Duodenal mucosa (tissue), 2 donors: ENCODE data around the gene TIMM22.

Experiments used
- H3K27ac ChIP-seq: one replicate; pipeline ENCODE4 v1.7.0; 2013; ENCODE audit warnings: low read depth, low read length
- H3K27me3 ChIP-seq, 2 donors: one replicate each; pipeline ENCODE4 v1.7.0; 2013; ENCODE audit warnings: low read length in 2 of 2, control low read depth in 1 of 2; ENCODE audit not compliant: insufficient read depth in 2 of 2, control insufficient read depth in 1 of 2
- H3K36me3 ChIP-seq, 2 donors: one replicate each; pipeline ENCODE4 v1.7.0; 2013; ENCODE audit warnings: low read length in 2 of 2, control low read depth in 1 of 2; ENCODE audit not compliant: insufficient read depth in 2 of 2, control insufficient read depth in 1 of 2
- H3K4me1 ChIP-seq, 2 donors: one replicate each; pipeline ENCODE4 v1.7.0; 2013; ENCODE audit warnings: low read length in 2 of 2, control low read depth in 1 of 2; ENCODE audit not compliant: insufficient read depth in 2 of 2, control insufficient read depth in 1 of 2
- H3K4me3 ChIP-seq, 2 donors: one replicate each; pipeline ENCODE4 v1.7.0; 2013; ENCODE audit warnings: low read length in 2 of 2, low read depth in 1 of 2
- H3K9ac ChIP-seq, 2 donors: one replicate each; pipeline ENCODE4 v1.7.0; 2013; ENCODE audit warnings: low read length in 2 of 2, low read depth in 1 of 2
- H3K9me3 ChIP-seq, 2 donors: one replicate each; pipeline ENCODE4 v1.7.0; 2013; ENCODE audit warnings: low read length in 2 of 2, control low read depth in 1 of 2; ENCODE audit not compliant: control insufficient read depth in 1 of 2

Gene TIMM22

GRCh38 chr17:1008008-1008761 lies 11.3 kb downstream of the TIMM22 start:
- peaks cover 0 to 9% of the 10 kb centered on the region in 2 donors for H3K4me1 ChIP-seq
- H3K27ac ChIP-seq = no peak overlapping the region
- no peaks in the 10 kb centered on the region for H3K27me3 ChIP-seq
- no peak overlapping the region for H3K9ac ChIP-seq
- H3K4me3 ChIP-seq = no peak overlapping the region
- no peaks in the 10 kb centered on the region for H3K9me3 ChIP-seq
- peaks cover 48 to 91% of the 10 kb centered on the region in 2 donors for H3K36me3 ChIP-seq

DNA sequence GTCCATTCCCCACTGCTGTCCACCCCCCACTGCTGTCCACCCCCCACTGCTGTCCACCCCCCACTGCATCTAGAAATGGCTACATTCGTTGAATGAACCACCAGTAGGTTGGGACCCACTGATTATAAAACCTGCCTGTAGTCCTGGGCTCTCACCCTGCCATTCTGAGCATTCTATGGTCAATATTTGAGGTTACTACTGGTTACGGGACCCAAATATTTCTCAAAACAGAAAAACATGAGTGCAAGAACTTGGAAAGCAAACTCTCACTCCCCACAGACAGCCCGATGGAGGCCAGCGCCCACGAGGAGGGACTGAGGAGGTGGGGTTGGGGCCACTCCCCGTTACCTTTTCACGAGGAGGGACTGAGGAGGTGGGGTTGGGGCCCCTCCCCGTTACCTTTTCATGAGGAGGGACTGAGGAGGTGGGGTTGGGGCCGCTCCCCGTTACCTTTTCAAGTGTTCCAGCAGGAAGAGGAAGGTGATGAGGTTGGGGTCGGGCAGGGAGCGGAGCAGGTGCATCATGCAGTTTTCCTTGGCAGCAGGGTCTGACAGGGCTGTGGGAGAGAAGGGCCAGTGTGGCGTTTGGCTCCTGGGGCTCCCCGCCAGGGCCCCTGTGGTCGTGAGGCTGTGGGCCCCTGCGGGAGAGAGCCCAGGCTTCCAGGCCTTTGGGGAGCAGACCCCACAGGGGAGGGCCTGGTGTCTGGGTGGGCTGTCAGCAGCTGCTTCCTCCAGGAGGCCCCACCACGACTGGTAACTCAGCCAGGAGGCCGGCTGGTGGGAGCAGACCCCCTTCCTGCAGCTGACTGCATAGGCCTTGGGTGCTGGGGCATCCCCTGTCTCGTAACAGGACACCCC lies 12.5 kb downstream of the TIMM22 start:
- no peaks in the 10 kb centered on the region for H3K9me3 ChIP-seq
- peaks cover 41 to 82% of the 10 kb centered on the region in 2 donors for H3K36me3 ChIP-seq
- no peak overlapping the region for H3K4me3 ChIP-seq
- H3K27ac ChIP-seq = no peak overlapping the region
- no peaks in the 10 kb centered on the region for H3K27me3 ChIP-seq
- no peak overlapping the region for H3K9ac ChIP-seq
- H3K4me1 ChIP-seq = no peaks in the 10 kb centered on the region

- Histone ChIP-seq H3K4me1 (no peaks in the 10 kb centered on the region), H3K36me3 (peaks cover 38 to 76% of the 10 kb centered on the region in 2 donors), H3K27me3 (no peaks in the 10 kb centered on the region), H3K9ac (no peak overlapping the region), H3K27ac (no peak overlapping the region), H3K4me3 (no peak overlapping the region), H3K9me3 (no peaks in the 10 kb centered on the region)
Measured at GRCh38 chr17:1010086-1010450, 13.1 kb downstream of the TIMM22 start.

DNA sequence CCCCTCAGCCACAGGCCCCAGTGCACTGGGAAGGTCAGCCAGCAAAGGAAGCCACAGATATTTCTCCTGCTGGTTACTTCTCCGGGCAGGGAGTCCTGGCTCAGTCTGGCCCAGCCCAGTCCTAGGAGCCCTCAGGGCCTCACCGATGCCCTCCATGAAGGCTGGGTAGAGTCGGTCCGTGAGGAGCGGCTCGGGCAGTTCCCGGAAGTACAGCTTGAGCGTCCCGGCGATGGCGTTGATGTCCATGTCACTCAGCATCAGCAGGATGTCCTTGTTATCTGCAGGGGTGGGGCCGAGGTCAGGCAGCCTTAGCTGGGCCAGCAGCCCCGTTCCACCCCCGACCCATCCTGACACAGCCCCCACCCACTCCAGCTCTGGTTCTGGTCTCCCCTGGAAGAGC lies 13.7 kb downstream of the TIMM22 start:
- H3K36me3 ChIP-seq = peaks cover 36 to 71% of the 10 kb centered on the region in 2 donors
- no peak overlapping the region for H3K9ac ChIP-seq
- no peak overlapping the region for H3K27ac ChIP-seq
- H3K4me1 ChIP-seq = no peaks in the 10 kb centered on the region
- no peaks in the 10 kb centered on the region for H3K9me3 ChIP-seq
- H3K27me3 ChIP-seq = no peaks in the 10 kb centered on the region
- no peak overlapping the region for H3K4me3 ChIP-seq

GRCh38 chr17:1011138-1011537 lies 14.2 kb downstream of the TIMM22 start:
- Histone ChIP-seq H3K27ac (no peak overlapping the region), H3K9ac (no peak overlapping the region), H3K9me3 (no peaks in the 10 kb centered on the region), H3K27me3 (no peaks in the 10 kb centered on the region), H3K4me3 (no peak overlapping the region), H3K36me3 (peaks cover 35 to 65% of the 10 kb centered on the region in 2 donors), H3K4me1 (no peaks in the 10 kb centered on the region)

DNA sequence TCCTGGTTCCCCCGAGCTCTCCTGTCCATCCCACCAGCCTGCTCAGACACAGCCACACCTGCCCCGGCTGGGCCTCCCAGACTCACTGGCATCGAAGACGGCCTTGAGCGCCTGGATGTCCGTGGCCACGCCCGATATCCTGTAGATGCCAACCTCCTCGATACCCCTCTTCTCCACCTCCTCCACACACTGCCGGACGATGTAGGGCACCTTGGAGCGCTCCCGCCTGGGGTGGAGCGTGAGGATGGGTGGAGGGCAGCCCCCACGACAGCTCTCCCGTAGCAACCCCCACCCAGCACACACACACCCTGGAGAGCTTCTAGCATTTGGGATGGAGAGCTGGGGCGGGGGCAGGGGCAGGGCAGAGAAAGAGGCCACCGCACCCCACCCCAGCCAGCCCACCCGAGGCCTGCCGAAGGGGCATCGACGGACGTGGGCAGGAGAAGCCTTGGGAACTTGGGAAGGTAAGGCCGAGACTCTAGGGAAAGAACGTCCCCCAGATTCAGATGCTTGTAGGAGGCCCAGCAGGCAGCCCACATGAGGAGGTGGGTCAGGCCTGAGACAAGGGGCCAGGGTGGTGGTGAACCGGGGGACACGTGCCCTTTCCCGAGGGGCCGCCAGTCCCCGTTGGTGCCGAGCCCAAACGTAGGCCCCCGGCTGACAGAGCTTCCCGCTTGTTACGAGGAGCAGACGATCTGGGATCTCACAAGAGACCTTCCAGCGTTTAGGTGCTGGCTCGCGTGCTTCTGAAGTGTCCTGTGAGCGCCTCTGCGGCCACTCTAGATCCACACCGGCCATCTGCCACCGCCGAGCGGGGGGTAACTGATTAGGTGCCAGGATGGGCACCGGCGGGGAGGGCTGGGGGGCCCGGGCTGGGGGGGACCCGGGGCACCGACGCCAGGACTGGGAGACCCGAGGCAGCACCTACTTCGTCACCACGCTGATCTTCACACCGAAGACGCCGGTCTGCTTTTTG lies 15.1 kb downstream of the TIMM22 start:
- Histone ChIP-seq H3K9me3 (no peaks in the 10 kb centered on the region), H3K9ac (no peak overlapping the region), H3K4me1 (no peaks in the 10 kb centered on the region), H3K27me3 (no peaks in the 10 kb centered on the region), H3K4me3 (no peak overlapping the region), H3K36me3 (peaks cover 29 to 63% of the 10 kb centered on the region in 2 donors), H3K27ac (no peak overlapping the region)

- H3K9me3 ChIP-seq = no peaks in the 10 kb centered on the region
- H3K36me3 ChIP-seq = peaks cover 20 to 55% of the 10 kb centered on the region in 2 donors
- no peak overlapping the region for H3K9ac ChIP-seq
- H3K4me3 ChIP-seq = no peak overlapping the region
- H3K27ac ChIP-seq = no peak overlapping the region
- no peaks in the 10 kb centered on the region for H3K4me1 ChIP-seq
- H3K27me3 ChIP-seq = no peaks in the 10 kb centered on the region
Measured at GRCh38 chr17:1012823-1013728, 16.1 kb downstream of the TIMM22 start.

DNA sequence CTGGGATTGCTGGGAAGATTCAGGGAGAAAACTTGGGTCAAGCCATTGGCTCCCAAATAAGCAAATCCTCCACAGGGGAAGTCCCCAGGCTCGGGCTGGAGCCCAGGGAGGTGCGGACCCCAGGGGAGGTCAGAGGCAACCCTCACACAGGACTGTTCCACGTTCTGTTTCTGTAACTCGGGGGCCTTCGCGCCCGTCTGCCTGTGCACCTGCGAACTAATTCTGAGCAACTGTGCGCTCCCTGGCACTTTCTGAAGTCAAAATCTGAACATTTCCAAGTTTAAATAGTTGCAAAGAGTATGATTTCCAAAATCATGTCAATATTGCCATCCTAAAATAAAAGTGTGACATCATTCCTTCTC lies 16.8 kb downstream of the TIMM22 start:
- H3K27me3 ChIP-seq = no peaks in the 10 kb centered on the region
- no peak overlapping the region for H3K9ac ChIP-seq
- peaks cover 17 to 53% of the 10 kb centered on the region in 2 donors for H3K36me3 ChIP-seq
- H3K27ac ChIP-seq = no peak overlapping the region
- H3K4me3 ChIP-seq = no peak overlapping the region
- no peaks in the 10 kb centered on the region for H3K9me3 ChIP-seq
- no peaks in the 10 kb centered on the region for H3K4me1 ChIP-seq

DNA sequence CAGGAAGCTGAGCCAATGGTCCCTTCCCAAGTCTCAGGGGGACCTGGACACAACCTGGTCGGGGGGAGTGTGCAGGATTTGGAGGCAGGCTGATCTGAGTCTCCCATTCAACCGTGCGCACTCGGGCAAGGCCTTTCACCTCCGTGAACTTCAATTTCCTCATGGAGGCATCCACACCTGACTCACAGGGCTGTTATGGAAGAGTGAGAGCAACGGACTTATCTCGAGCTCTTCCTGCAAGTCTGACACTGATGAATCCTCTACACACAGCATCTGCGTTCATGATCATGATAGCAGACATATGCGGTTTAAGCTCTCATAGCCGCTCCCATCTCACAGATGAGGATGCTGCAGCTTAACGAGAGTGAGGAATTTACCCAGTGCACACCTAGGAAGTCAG lies 21.6 kb downstream of the TIMM22 start:
- H3K4me3 ChIP-seq = no peak overlapping the region
- no peak overlapping the region for H3K27ac ChIP-seq
- no peaks in the 10 kb centered on the region for H3K4me1 ChIP-seq
- no peaks in the 10 kb centered on the region for H3K27me3 ChIP-seq
- peaks cover 0 to 26% of the 10 kb centered on the region in 2 donors for H3K36me3 ChIP-seq
- no peak overlapping the region for H3K9ac ChIP-seq
- H3K9me3 ChIP-seq = no peaks in the 10 kb centered on the region
